CD4-positive, alpha-beta T cell treated with Interleukin-4 for 1 hour (primary cell): ENCODE measurements around the gene RHO.

ENCODE experiments used
- DNase-seq, 2 donors: peaks; one replicate each; pipeline ENCODE4 v3.0.0-alpha.2; 2020 to 2022

Gene RHO

DNA sequence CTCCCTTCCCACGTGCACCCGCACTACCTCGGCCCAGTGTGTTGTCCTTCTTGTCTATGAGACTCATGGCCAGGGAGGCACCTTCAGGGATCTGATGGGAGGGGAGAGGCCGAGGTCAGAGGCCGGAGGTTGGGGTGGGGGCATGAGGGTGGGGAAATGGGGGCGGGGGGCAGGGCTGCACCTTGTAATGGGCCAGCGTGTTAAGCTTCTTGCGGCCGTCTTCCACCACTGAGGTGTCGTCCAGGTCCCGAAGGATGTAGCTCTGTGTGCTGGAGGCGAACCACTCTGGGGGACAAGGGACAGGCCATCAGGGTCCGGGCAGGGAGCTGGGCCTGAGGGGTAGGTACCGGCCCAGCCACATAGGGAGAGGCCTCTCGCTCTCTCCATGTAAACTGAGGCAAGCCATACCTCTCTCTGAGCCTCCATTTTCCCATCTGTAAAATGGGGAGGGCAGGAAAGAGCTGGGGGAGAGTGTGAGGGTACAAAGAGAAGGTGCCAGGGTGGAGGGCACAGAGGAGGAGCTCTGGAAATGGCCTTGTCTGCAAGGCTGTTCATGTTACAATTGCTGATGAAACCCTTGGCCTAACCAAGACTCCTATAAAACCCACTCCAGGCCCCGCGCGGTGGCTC lies 33.3 kb downstream of the RHO start:
- no peak for DNase-seq

DNA sequence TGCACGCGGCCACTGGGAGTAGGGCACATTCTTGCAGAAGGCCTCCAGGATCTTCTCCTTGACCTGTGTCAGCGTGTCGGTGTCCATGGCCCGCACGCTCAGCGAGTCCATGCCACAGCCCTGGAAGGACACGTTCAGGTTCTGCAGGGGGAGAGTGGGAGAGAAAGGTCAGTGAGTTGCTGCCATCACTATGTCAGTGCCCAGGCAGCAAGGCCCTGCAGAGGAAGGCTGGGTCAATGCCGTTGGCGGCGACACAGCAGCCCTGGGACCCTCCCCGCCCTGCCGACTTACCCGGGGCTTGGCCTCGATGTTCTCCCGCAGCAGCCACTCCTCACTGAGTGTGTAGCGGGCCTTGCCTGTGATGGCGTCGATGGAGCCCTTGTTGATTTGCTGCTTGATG lies 34.4 kb downstream of the RHO start:
- DNase-seq = no peak

GRCh38 chr3:129563332-129563731 lies 34.9 kb downstream of the RHO start:
- no peak for DNase-seq

DNA sequence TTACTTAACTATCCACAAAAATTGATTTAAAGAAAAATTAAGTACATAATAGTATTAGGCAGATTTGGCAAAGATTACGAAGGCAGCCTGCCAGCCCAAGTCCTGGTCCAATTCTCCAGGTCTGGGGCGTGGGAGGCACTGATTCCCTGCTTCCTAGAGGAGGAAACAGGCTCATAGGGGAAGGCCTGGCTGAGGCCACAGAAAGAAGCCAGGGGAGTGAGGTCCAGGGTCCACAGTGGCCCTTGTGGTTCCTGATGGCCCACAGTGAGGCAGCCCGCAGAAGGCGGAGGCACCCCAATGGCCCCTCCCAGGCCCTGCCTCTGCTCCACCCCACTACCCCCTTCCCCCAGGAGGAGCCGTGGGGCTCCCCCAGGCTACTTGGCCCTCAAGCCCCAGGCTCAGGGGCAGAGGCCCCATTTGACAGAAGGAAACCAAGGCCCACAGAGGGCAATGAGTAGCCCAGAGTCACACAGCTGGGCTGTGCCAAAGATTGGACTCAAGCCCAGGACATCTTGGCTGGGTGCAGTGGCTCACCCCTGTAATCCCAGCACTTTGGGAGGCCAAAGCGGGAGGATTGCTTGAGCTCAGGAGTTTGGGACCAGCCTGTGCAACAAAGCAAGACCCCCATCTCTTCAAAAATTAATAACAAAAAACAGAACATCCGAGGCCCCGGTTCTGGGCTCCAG lies 35.6 kb downstream of the RHO start:
- DNase-seq = no peak

- DNase-seq = no peak
Observed at GRCh38 chr3:129564981-129565644, 36.7 kb downstream of the RHO start.

DNA sequence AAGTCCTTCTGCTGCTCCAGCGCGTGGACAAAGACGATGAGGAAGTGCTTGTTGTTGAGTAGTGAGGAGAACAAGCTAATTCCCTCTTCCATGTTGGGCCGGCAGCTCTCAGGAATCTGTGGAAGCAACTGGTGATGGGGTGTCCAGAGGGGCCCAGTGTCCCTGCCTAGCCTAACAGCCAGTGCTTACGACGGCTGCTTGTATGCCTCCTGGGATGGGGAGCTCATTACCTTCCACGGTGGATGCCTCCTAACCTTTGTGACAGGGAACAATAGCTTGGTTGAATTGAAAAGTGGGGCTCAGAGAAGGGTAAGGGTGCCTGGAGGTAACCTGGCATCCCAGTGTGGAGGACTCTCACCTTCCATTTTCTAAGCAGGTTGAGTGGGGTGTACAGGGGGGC lies 37.5 kb downstream of the RHO start:
- no peak for DNase-seq

- DNase-seq = no peak
Observed at GRCh38 chr3:129567176-129567705, 38.8 kb downstream of the RHO start.

DNA sequence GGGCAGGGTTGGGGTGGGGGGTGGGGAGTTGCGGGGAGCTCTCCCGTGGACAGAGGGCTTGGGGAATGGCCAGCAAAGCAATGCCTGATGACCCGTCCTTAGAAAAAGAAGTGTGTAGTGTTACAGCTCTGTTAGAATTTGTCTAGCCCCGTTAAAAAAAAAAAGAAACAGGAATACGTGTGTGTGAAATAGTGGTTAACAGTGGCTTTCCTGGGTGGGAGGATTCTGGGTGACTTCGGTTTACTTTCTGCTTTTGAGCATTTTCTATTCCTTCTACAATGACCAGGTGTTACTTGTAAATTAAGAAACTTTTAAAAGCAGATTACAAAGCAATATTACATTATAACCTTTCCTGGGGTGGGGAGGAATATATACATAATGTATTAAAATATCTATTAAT lies 39.5 kb downstream of the RHO start:
- DNase-seq = no peak

- no peak for DNase-seq
Observed at GRCh38 chr3:129569856-129570255, 41.4 kb downstream of the RHO start.

- DNase-seq = no peak
Observed at GRCh38 chr3:129571605-129572547, 43.4 kb downstream of the RHO start.

DNA sequence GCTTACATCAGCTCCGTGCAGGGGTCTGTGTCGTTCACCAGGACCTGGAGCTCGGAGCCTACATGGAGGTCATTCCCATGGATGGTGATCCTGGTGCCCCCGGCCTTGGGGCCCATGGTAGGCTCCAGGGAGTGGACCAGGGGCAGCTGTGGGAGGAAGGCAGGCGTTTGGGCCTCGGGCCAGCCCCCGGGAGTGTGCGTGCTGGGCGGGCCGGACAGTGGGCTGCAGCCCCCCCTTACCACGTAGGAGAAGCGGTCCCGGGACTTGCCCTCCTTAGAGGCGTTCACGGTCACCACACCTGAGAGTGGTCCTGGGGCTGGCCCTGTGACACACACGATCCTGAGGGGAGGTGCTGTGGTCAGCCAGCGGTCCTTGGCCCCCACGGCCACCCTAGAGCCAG lies 44.2 kb downstream of the RHO start:
- DNase-seq = no peak

GRCh38 chr3:129573493-129573892 lies 45.1 kb downstream of the RHO start:
- no peak for DNase-seq

DNA sequence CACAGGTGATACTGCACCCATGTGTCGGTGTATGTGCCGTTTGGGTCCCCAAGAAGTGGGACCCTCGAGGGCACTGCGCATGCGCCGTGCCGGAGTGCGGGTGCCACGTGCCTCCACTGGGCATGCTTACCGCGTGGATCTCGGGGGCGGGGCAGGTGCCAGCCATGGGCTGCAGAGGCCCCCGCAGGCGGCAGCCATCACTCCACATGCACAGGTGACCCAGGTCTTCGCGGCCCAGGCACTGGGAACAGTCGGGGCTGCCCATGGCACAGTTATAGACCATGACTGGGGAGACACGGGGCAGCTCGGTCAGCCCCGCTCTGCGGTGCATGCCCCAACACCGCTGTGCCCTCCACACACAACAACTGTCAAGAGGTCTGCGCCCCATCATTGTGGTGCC lies 45.8 kb downstream of the RHO start:
- no peak for DNase-seq

- DNase-seq = no peak
Observed at GRCh38 chr3:129575233-129575996, 47.0 kb downstream of the RHO start.

- no peak for DNase-seq
Observed at GRCh38 chr3:129575997-129576384, 47.6 kb downstream of the RHO start.

DNA sequence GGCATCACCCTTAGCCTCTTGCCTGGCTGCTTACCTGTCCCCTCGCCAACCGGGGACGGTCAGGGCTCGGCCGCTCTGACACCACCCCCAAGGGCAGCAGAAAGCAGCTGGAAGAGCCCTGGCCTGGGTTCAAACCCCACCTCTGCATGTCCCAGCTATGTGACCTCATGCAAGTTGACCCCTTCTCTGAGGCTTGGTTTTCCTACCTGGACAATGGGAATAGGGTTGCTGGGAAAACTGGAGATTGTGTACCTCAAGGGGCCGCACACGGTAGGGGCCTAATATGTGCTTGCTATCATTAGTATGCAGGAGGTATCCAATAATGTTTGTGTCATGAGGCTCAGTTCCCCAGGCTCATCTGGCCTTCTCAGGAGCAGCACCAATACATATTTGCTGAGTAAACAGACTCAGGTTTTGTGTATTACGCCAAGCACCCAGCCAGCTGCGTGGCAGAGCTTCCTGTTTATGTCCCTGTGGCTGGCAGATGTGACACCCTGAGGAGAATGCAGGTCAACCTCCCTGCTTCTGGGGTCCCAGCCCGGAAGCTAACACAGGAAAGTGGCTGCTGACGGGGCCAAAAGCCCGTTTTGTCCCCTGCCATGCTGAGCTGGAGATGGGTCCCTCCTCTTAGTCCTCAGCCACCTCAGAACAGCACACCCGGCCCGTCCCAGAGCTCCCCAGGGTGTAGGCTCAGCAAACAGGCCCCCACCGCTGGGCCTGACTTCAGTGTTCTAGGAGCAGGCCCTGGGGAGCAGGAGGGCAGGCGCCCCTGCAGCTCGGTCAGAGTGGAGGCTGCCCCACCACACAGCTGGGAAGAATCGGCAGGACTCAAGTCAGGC lies 48.3 kb downstream of the RHO start:
- peak; percentile 80 to 86 for DNase-seq

- DNase-seq = no peak
Observed at GRCh38 chr3:129577366-129577765, 48.9 kb downstream of the RHO start.

DNA sequence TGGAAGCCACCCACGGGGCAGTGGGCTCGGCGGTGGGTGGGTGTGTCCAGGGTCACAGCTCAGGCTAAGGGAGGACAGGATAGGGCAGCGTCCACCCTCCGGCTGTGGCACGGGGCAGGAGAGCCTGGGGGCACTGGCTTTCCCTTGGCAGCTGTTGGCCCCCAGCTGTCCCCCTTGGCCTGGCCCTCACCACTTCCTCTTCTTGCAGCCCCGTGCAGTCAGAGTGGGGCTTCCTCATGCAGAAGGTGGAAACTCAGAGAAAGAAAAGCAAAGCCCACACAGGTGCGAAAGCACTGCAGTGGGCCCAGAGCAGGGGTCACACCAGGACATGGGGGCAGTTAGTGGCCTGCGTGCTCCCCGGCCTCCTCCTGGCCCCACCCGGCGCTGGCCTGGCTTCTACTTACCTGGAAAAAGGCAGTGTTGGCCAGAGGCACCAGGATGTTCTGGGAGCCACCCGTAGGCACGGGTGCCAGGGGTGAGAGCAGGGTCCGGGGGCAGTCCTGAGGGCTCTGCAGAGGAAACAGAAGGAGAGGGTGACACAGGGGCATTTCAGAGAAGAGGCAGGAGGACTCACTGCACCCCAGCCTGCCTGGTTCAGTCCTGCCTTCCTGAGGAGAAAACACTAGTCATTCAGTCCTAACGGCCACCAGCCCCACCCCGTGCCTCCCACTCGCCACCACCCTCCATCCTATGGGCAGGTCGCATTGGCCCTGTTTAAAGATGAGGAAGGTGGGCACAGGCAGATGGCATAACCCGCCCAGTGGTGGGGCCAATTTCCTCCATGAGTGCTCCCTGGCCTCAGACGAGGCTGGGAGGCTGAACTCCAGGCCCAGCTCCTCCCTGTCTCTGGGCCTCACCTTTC lies 49.7 kb downstream of the RHO start:
- peak in 1 of 2 donors; percentile 68 for DNase-seq

GRCh38 chr3:129579991-129580390 lies 51.6 kb downstream of the RHO start:
- no peak for DNase-seq

- DNase-seq = no peak
Observed at GRCh38 chr3:129581623-129582022, 53.2 kb downstream of the RHO start.
